GOT3 (cell line): ENCODE data around the gene PEX11G.
A peak's percentile ranks its signal among the peaks of the same experiment; 100 is the strongest.

Experiments
- DNase-seq: peaks from one replicate; lab custom pipeline; 2025; ENCODE audit warnings: mixed read lengths; lab: John Stamatoyannopoulos, UW

PEX11G gene

GRCh38 chr19:7521551-7522071 lies 32.8 kb upstream of the PEX11G start:
- DNase-seq: no peak

GRCh38 chr19:7520131-7521051 lies 31.6 kb upstream of the PEX11G start:
- DNase-seq: no peak

GRCh38 chr19:7519361-7520130 lies 30.7 kb upstream of the PEX11G start:
- DNase-seq: no peak

- no peak for DNase-seq
These were observed 28.0 kb upstream of the PEX11G start for GRCh38 chr19:7516878-7517277.

DNA sequence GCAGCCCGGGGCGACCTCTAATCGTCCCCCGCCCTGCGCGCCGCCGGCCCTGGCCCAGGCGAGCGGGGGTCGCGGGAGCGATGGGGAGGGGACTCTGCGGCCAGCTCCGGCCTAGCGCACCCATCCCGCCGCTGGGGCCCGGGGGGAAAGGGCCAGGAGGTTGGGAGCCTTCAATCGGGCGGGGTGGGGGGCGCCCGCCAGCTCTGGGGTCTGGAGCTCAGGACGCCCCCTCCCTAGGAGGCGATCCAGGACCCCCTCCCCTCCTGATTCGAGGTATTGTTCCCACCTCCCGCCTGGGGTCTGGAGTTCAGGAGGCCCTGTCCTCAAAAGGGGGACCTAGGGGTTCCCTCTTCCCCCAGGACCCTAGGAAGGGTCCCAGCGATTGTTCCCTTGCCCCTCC lies 27.5 kb upstream of the PEX11G start:
- no peak for DNase-seq

DNA sequence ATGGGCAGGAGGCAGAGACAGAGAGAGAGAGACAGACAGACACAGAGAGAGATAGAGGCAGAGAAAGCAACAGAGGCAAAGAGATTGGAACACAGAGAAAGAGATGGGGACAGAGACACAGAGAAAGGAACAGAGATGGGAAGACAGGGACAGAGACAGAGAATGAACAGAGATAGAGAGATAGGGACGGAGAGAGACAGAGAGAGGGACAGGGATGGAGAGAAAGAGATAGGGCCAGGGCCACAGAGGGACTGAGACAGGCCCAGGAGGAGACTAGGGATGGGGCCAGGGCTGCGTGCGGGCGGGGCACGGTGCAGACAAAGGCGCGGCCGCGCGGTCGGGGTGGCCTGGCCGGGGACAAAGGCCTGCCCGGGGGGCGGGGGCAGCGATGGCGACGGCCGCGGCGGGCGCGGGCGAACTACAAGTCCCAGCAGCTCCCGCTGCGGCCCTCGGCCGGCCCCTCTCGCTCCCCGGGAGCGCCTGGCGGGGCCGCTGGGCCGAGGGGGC lies 26.9 kb upstream of the PEX11G start, which contains the start of gene ZNF358:
ZNF358 (plus strand) TSS at position 459 of the 507 bp plus-strand sequence. CDS start 3,140 bp downstream, outside the sequence.
- DNase-seq: no peak

- no peak for DNase-seq
These were observed 26.3 kb upstream of the PEX11G start for GRCh38 chr19:7515110-7515644.

DNA sequence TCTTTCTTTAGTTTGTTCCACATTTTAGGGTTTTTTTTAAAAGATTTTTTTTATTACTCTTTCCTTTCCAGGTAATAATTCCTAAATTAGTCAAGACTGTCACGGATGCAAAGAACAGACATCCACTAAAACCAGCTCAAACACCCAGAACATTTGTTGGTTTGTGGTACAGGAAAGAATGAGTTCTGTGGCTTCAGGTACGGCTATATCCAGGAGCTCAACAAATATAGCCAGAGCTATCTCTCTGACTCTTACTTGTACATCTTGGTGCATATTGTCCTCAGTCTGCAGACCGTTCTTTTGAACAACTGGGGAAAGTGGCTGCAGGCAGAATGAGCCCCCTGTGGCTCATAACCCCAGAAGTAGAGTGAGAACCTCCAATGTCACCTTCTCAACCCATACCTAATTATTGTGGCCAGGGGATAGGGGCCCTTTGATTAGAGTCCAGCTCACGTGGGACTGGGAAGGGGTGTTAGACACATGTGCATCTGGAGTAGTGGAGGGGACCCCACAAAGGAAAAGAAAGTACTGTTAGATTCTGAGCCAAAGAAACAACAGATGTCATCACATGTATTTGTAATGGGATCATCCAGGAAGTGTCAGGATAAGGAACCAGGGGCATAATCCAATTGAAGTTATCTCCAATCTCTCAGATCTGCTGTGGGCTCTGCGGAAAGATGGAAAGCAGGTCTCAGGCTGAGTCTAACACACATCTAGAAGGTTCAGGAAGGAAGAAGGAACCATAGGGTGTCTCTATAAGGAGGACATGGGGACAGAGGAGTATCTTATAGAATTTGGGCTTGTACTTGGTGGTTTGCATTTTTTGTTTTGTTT lies 25.2 kb upstream of the PEX11G start:
- no peak for DNase-seq

- no peak for DNase-seq
These were observed 23.6 kb upstream of the PEX11G start for GRCh38 chr19:7512400-7512851.

DNA sequence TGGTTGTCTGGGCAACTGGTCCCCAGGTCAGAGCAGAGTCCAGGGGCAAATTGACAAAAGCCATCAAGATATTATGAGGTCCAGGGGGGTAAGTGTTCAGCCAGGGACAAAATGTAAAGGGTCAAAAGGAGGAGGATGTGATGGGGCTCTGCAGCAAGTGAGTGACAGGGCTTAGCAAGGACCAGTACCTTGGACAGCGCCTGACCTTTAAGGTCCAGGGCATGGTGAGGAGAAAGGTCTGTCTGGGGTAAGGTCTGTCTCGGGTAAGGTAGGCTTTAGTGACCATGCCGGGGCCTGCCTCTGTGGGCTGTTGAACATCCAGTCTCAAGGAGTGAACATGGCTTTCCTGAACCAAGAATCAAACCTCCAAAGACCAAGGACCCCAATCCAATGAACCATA lies 20.8 kb upstream of the PEX11G start:
- DNase-seq: no peak

DNA sequence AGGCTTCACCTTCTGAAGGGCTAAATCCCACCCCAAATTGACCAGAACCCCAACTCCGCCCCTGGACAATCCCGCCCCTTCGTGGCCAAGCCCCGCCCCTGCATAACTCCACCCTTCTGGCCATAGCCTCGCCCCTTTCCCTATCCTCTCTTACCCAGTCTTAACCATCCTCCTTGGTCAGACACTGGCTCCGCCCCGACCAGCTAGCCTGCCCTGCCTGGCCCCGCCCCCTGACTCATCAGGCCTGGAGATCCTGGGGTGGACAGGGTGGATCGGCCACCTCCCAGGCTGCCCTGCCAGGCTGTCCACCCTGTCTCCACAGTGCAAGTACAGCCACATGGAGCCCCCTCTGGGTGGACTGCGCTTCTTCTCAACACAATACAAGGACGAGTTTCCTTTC lies 19.0 kb upstream of the PEX11G start:
- DNase-seq: peak; percentile 51

DNA sequence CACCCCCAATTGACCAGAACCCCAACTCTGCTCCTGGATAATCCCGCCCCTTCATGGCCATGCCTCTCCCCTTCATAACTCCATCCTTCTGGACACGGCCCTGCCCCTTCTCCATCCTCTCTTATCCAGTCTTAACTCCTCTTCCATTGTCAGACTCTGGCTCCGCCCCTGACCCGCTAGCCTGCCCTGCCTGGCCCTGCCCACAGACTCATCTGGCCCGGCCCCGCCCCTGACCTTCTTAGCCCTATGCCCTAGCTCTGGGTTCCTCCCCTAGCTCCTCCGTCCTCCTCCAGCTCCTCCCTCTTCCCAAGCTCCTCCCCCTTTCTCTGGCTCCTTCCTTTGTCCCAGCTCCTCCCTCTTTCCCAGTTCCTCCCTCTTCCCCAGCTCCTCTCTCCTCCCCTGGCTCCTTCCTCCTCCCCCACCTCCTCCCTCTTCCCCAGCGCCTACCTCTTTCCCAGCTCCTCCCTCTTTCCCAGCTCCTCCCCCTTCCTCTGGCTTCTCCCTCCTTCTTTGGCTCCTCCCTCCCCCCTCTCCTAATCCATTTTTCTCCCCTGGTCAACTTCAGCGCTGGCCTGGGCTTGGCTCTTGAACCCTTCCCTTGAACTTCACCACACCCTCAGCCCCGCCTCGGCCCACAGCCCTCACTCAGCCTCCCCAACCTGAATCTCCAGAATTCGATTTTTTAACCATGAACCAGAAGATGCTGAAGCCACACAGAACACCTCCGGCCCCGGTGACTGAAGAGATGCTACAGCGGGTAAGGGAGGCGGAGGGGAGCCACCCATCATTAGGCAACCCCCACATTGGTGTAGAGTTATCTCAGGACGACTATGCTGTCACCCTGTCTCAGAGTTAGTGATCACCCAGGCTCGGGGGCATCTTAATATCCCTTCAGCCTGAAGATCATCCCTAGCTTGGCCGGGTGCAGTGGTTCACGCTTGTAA lies 17.8 kb upstream of the PEX11G start:
- DNase-seq: no peak

DNA sequence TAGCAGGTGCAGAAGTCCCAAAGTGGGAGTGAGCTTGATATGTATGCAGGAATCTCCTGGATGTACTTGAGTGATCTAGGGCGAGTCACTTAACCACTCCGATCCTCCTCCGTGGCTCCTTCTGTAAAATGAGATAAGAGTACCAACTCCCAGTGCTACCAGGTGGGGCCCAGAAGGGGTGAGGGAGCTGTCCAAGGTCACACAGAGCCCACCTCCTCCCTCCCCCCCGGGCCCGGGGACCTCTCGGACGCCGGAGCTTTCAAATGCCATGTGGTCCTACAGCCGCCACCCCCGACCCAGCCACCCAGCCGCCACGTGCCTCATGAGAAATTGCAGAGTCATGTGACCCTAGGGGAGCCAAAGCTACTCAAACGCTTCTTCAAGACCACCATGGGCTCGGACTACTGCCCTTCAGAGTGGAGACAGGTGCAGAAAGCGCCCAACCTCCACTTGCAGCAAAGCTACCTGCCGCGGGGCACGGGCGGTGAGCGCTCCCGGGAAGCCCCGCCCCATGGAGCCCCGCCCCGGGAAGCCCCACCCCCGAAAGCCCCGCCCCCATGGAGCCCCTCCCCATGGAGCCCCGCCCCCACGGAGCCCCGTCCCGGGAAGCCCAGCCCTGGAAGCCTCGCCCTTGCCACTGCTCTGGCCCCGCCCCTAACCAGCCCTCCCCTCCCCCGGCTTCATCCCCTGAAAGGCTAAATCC lies 17.0 kb upstream of the PEX11G start:
- DNase-seq: no peak

DNA sequence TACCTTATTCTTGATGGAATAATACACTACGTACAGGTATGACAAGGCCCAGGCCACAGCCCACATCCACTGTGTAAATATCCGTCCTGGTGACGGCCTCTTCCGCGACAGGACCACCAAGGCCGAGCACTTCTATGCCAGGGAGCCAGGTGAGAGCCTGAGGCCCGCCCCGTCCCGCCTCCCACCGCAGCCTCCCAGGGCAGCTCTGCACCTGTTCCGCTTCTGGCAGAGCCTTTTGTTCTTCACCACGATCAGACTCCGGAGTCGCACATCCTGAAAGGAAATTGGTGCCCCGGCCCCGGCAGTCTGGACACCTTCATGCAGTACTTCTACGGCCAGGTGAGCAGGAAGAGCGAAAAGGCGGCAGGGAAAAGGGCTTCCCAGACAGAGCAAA lies 16.4 kb upstream of the PEX11G start:
- no peak for DNase-seq

DNA sequence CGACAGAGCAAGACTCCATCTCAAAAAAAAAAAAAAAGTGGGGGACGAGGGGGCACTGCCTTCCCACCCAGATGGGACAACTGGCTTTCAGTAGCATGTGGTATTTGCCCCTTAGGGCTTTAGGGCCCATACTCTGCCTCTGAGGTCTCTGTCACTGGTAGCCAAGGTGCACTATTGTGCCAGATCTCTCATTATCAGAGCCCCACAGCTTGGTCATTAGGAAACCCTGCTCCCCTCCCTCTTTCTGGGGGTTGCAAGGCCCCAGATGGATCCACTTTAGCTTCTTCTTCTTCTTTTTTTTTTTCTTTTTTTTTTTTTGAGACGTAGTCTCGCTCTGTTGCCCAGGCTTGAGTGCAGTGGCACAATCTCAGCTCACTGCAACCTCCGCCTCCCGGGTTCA lies 15.8 kb upstream of the PEX11G start:
- DNase-seq: no peak

- DNase-seq: no peak
These were observed 13.7 kb upstream of the PEX11G start for GRCh38 chr19:7502552-7502951.

- DNase-seq: no peak
These were observed 12.1 kb upstream of the PEX11G start for GRCh38 chr19:7500811-7501450.

DNA sequence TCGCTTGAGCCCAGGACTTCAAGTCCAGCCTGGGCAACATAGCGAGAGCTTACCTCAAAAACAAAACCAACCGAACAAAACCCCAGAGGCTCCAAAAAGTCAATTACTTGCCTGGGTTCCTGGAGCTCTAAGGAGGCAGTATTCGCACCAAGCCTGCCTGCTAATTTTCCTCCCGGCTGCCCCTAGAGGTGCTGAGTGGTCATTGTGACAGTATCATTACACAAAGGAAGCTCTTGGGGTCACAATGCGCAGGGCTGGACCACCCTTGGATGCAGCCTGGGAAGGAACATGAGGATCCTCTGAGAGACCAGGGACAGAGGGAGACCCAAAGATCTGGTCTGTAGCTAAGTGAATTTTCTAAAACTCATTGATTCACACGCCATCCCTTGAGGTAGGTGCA lies 8.5 kb upstream of the PEX11G start:
- DNase-seq: no peak
